ENCODE results near the gene CAST. TPM values are rescaled to one million over a fixed set of nuclear protein-coding genes. Genes with fewer than 3 reads are reported as not detected.

The CAST gene
- total RNA-seq, 1 donor from 2014 or later: 287 TPM

GRCh38 chr5:96772542-96772941, 110.4 kb downstream of the CAST start:
- Histone ChIP-seq H3K27ac (ENCODE audit: low read depth, low read length) (no peak overlapping the region), H3K4me1 (ENCODE audit: insufficient read depth, low read length) (no peaks in the 10 kb centered on the region), H3K27me3 (ENCODE audit: insufficient read depth, low read length) (no peaks in the 10 kb centered on the region), H3K4me3 (ENCODE audit: insufficient read depth, low read depth, low read length) (no peak overlapping the region), H3K9me3 (ENCODE audit: insufficient read depth, low read depth, low read length) (no peaks in the 10 kb centered on the region), H3K36me3 (ENCODE audit: insufficient read depth, low read length) (peaks cover 60% of the 10 kb centered on the region), H3K79me2 (ENCODE audit: insufficient read depth, low read length) (no peaks in the 10 kb centered on the region), H3K9ac (ENCODE audit: low read length) (no peak overlapping the region), H3K4me2 (ENCODE audit: low read length) (no peak overlapping the region), H2AFZ (ENCODE audit: low read depth, low read length) (no peak overlapping the region), H4K20me1 (ENCODE audit: insufficient read depth, low read length) (no peaks in the 10 kb centered on the region)
- peaks cover 20% of the 10 kb centered on the region for H3K36me3 Mint-ChIP-seq (ENCODE audit: low read depth, unreplicated experiment)
- H3K27me3 Mint-ChIP-seq (ENCODE audit: low read depth, unreplicated experiment): no peaks in the 10 kb centered on the region
- H3K27ac Mint-ChIP-seq (ENCODE audit: unreplicated experiment): no peak overlapping the region
- no peak for TF ChIP-seq CTCF (IDR thresholded peaks at IDR 0.05; ENCODE audit: insufficient read depth, low read depth, low read length)
- TF ChIP-seq EZH2 (IDR thresholded peaks at IDR 0.05; ENCODE audit: insufficient read depth, low read length): no peak
- FAIRE-seq (no peak), DNase-seq (ENCODE audit: low read depth) (no peak)
- no peaks in the 10 kb centered on the region for H3K9me3 Mint-ChIP-seq (ENCODE audit: unreplicated experiment)
- no peak overlapping the region for H3K4me3 Mint-ChIP-seq (ENCODE audit: unreplicated experiment)
- H3K4me1 Mint-ChIP-seq (ENCODE audit: low read depth, unreplicated experiment): no peaks in the 10 kb centered on the region

- Histone ChIP-seq H3K27me3 (ENCODE audit: insufficient read depth, low read length) (no peaks in the 10 kb centered on the region), H3K9me3 (ENCODE audit: insufficient read depth, low read depth, low read length) (no peaks in the 10 kb centered on the region), H3K4me2 (ENCODE audit: low read length) (no peak overlapping the region), H3K4me3 (ENCODE audit: insufficient read depth, low read depth, low read length) (no peak overlapping the region), H3K4me1 (ENCODE audit: insufficient read depth, low read length) (no peaks in the 10 kb centered on the region), H3K27ac (ENCODE audit: low read depth, low read length) (no peak overlapping the region), H3K9ac (ENCODE audit: low read length) (no peak overlapping the region), H4K20me1 (ENCODE audit: insufficient read depth, low read length) (no peaks in the 10 kb centered on the region), H2AFZ (ENCODE audit: low read depth, low read length) (no peak overlapping the region), H3K36me3 (ENCODE audit: insufficient read depth, low read length) (peaks cover 56% of the 10 kb centered on the region), H3K79me2 (ENCODE audit: insufficient read depth, low read length) (no peaks in the 10 kb centered on the region)
- H3K27ac Mint-ChIP-seq (ENCODE audit: unreplicated experiment): no peak overlapping the region
- H3K4me3 Mint-ChIP-seq (ENCODE audit: unreplicated experiment): no peak overlapping the region
- peaks cover 13% of the 10 kb centered on the region for H3K36me3 Mint-ChIP-seq (ENCODE audit: low read depth, unreplicated experiment)
- H3K4me1 Mint-ChIP-seq (ENCODE audit: low read depth, unreplicated experiment): no peaks in the 10 kb centered on the region
- H3K27me3 Mint-ChIP-seq (ENCODE audit: low read depth, unreplicated experiment): no peaks in the 10 kb centered on the region
- TF ChIP-seq CTCF (IDR thresholded peaks at IDR 0.05; ENCODE audit: insufficient read depth, low read depth, low read length) (no peak), EZH2 (IDR thresholded peaks at IDR 0.05; ENCODE audit: insufficient read depth, low read length) (no peak)
- no peaks in the 10 kb centered on the region for H3K9me3 Mint-ChIP-seq (ENCODE audit: unreplicated experiment)
- FAIRE-seq: no peak
- no peak for DNase-seq (ENCODE audit: low read depth)
Measured at GRCh38 chr5:96775050-96775449, 112.9 kb downstream of the CAST start.

GRCh38 chr5:96775689-96776088, 113.5 kb downstream of the CAST start:
- Histone ChIP-seq H3K27me3 (ENCODE audit: insufficient read depth, low read length) (no peaks in the 10 kb centered on the region), H3K9me3 (ENCODE audit: insufficient read depth, low read depth, low read length) (no peaks in the 10 kb centered on the region), H3K4me2 (ENCODE audit: low read length) (no peak overlapping the region), H3K36me3 (ENCODE audit: insufficient read depth, low read length) (peaks cover 53% of the 10 kb centered on the region), H2AFZ (ENCODE audit: low read depth, low read length) (no peak overlapping the region), H3K79me2 (ENCODE audit: insufficient read depth, low read length) (no peaks in the 10 kb centered on the region), H3K27ac (ENCODE audit: low read depth, low read length) (no peak overlapping the region), H3K4me3 (ENCODE audit: insufficient read depth, low read depth, low read length) (no peak overlapping the region), H4K20me1 (ENCODE audit: insufficient read depth, low read length) (no peaks in the 10 kb centered on the region), H3K9ac (ENCODE audit: low read length) (no peak overlapping the region), H3K4me1 (ENCODE audit: insufficient read depth, low read length) (peaks cover 4% of the 10 kb centered on the region)
- no peak overlapping the region for H3K27ac Mint-ChIP-seq (ENCODE audit: unreplicated experiment)
- no peak for FAIRE-seq
- no peak for DNase-seq (ENCODE audit: low read depth)
- no peaks in the 10 kb centered on the region for H3K9me3 Mint-ChIP-seq (ENCODE audit: unreplicated experiment)
- H3K4me3 Mint-ChIP-seq (ENCODE audit: unreplicated experiment): no peak overlapping the region
- peaks cover 17% of the 10 kb centered on the region for H3K36me3 Mint-ChIP-seq (ENCODE audit: low read depth, unreplicated experiment)
- TF ChIP-seq CTCF (IDR thresholded peaks at IDR 0.05; ENCODE audit: insufficient read depth, low read depth, low read length) (no peak), EZH2 (IDR thresholded peaks at IDR 0.05; ENCODE audit: insufficient read depth, low read length) (no peak)
- peaks cover 4% of the 10 kb centered on the region for H3K4me1 Mint-ChIP-seq (ENCODE audit: low read depth, unreplicated experiment)
- no peaks in the 10 kb centered on the region for H3K27me3 Mint-ChIP-seq (ENCODE audit: low read depth, unreplicated experiment)

Measured in astrocyte (in vitro differentiated cells and primary cell).